HG03025 (cell line): ENCODE results near the gene SPEN.
A peak's percentile ranks its signal among the peaks of the same experiment; 100 is the strongest.
"Not testable (repeated sequence)": the region's sequence is repeated elsewhere in the genome, so short reads cannot be mapped to it uniquely, and the experiment has no call there.

Source experiments
- ATAC-seq: cut with Tn5 transposase; IDR thresholded peaks from one replicate; pipeline ENCODE4 v1.9.1; 2021; ENCODE audit warnings: mild to moderate bottlenecking, moderate library complexity; ENCODE audit not compliant: unreplicated experiment, low FRiP score

SPEN gene

DNA sequence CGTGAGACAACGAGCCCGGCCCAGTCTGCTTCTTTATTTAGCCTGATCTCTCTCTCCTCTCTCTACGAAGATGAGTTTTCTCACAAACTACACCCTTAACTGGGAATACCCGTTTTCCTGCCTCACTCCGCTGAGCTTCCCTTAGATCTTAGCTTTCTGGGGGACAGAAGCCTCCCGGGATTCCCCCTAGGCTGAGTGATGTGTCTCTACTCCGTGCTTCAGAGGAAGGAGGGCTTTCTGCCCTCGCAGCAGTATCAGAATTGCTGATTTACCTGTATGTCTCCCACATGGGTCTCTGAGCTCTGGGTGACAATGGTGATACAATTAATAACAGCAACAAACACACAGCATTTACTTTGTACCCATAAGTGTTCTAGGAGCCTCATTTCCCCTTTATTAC is 127.3 kb downstream of the SPEN start:
- ATAC-seq = peak; percentile 24

DNA sequence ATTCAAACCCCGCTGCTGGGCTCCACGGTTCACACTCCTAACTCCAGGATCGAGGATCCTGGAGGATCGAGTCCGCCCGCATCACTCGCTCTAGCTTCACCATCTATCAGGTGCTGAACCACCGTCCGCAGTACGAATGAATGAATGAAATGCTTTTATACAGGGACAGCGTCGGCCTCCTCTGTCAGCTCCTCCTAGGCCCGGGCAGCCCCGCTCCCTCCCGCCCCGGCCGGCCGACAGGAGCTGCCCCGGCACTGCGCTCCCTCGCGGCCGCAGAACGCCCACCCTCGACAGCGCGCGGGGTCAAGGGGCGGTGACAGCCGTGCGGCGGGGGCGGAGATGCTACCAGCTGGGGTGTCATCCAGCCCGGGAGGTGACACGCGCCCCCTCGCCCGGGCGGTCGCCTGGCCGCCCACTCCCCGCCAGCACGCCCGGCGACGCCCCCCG is 127.9 kb downstream of the SPEN start:
- peak; percentile 66 for ATAC-seq

DNA sequence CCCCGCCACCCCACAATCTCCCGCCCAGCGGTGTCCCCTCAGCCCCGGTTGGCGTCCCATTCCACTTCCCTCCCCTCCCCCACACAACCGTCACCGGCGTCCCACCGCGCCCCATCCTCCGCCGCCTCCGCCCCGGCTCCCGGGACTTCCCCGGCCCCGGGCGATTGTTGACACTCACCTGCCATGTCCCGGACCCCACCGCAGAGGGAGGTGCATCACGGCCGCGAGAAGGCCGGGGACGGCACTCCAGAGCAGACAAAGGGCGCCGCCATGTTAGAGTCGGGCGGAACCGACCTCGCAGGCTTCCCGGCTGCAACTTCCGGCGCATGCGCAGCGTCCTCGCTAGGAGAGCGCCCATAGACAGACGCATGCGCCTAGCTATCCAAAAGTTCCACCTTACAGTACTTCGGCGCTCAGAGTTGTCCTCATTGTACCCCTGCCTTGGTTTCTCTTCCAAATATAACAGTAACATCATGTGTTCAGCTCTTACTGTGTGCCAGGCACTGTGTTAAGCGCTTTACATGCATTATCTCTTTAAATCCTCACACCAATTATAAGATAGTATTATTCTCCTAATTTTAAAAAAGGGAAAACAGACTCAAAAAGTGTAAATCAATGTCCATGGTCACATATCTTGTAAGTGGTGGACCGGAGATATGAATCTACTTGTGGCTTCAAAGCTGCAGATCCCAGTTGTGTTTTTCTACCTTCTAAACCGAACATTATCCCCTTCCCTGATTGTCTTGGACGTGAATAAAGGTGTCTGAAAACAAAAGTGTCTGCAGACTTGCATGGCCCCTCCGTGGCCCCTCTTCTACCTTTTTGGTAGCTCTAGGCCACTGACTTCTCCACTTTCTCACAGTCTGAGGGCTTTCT is 128.5 kb downstream of the SPEN start, which contains the start of gene ZBTB17:
ZBTB17 (minus strand) TSS at position 297 of the 876 bp plus-strand sequence. CDS start 27,606 bp downstream, outside the sequence.
- ATAC-seq = peak; percentile 71

DNA sequence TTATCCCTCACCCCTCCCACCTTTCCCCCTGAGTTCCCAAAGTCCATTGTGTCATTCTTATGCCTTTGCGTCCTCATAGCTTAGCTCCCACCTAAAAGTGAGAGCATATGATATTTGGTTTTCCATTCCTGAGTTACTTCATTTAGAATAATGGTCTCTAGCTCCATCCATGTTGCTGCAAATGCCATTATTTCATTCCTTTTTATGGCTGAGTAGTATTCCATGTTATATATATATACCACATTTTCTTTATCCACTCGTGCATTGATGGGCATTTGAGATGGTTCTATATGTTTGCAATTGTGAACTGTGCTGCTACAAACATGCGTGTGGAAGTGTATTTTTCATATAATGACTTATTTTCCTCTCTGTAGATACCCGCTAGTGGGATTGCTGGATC is 130.4 kb downstream of the SPEN start:
- not testable (repeated sequence) for ATAC-seq

DNA sequence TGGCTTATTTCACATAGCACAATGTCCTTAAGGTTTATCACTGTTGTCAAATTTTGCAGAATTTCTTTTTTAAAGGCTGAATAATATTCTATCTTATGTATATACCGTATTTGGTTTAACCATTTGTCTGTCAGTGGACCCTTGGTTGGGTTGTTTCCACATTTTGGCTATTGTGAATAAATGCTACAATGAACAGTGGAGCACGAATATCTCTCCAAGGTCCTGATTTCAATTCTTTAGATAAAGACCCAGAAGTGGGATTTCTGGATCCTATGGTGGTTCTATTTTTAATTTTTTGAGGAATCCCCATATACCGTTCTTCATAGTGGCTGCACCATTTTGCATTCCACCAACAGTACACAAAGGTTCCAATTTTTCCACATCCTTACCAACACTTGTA is 134.2 kb downstream of the SPEN start:
- no peak for ATAC-seq

DNA sequence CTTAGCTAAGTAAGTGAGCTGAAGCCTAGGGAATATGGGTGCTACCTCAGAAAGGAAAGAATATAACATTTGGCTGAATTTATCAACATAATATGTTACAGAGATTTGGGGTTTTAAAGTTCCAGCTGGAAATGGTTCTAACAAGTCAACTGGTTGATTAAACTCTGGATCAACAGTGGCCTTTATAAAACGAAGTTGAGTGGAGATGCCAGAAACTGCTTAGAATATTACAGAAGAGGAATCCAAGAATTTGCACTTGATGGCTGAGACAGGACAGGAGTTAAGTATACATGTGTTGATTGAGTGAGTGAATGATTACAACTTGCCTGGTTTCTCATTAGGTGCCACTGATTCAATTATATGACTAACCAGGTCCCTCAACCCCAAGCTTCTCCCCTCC is 135.8 kb downstream of the SPEN start:
- ATAC-seq = no peak

DNA sequence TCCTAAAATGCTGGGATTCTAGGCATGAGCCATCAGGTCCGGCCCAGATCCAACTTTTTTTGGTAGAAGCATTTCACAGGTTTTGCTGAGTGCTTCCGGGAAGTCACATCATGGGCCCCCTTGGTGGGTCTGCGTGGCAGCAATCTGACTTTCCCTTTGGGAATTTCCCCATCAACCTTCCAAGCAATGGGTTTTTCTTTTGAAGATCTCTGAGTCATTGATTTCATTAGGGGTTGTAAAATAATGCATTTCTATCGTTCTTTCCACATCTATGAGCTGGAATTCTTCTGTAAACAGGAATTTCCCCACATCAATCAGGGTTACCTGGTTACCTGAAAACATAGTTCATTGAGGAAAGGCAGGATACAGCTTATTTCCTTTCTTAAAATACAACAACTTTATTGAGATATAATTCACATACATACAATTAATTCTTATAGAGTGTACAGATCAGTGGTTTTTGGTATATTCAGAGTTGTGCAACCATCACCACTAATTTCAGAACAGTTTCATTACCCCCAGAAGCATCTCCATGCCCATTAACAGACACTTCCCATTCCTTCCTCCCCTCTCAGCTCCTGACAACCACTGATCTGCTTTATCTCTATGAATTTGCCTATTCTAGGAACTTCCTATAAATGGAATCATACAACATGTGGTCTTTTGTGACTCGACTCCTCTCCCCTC is 138.2 kb downstream of the SPEN start:
- no peak for ATAC-seq

DNA sequence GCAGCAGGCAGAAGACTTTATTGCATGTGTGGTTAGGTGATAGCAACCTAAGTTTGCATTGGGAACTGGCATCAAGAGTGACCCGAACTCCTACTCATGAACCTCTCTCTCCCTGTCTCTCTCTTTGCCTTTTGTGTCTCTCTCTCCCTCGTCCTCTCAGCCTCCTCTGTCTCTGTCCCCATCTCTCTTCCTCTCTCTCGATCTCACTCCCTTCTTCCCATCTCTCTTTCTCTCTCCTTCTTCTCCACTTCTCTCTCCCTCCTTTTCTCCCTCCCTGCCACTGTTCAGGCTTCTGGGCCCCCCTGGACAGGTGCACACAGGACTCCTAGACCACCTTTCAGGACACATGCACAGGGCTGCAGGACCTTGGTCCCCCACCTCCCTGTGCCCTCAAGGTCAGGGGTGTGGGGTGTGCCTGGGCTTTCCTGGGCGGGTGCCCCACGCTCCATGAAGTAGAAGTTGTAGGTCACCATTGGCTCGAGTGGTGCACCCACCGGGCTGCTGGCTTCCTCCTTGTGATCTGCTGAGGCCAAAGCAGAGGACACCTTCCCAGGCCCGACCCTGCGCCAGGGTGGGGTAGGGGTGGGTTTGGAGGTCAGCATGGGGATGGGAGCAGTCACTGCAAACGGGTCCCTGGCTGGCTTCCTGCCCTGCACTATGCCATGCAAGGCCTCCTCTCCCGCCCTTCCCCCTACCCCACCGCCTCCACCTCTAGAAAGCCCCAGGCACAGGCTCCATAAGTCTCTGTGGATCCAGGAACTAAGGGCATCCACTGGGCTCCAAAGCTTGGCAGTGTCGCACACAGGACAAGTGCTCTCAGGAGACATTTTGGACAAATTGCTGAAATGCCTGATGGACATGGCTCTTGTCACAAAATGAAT is 141.6 kb downstream of the SPEN start:
- no peak for ATAC-seq

DNA sequence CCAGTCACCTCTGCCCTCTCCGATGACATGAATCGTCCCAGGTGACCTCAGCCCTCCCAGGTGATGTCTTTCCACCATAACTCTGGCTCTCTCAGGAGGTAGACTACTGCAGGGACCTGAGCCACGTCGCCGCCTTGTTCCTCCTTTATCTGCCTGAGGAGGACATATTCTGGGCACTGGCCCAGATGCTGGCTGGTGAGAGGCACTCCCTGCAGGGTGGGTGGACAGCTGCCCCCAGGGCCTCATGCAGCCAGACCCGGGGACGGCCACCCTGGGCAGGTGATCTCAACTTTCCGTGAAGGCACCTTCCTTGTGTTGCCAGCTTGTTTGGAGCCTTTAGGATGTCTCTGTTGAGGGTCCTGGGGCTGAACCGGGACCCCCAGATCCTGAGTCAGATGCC is 142.3 kb downstream of the SPEN start:
- ATAC-seq = no peak
